Measurements from ENCODE around the gene RELN.

RELN gene

DNA sequence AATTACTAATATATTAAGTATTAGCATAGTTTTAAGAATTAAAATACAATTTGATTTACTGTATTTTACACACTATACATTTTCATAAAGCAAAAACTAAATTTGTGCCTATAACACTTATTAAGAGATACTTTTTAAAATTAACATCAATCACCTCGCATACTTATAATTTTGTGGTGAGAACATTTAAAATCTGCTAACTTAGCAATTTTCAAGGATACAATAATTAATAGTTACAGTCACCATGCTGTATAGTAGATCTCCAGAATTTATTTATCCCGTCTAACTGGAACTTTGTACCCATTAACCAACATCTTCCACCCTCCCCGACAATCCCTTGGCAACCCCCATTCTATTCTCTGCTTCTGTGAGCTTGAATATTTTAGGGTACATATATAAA lies 47.5 kb downstream of the RELN start:
- no peak for TF ChIP-seq ZNF274 (IDR thresholded peaks at IDR 0.05; ENCODE audit: low read depth, low read length)
- no peak overlapping the region for H3K4me3 ChIP-seq (ENCODE audit: low read length)

DNA sequence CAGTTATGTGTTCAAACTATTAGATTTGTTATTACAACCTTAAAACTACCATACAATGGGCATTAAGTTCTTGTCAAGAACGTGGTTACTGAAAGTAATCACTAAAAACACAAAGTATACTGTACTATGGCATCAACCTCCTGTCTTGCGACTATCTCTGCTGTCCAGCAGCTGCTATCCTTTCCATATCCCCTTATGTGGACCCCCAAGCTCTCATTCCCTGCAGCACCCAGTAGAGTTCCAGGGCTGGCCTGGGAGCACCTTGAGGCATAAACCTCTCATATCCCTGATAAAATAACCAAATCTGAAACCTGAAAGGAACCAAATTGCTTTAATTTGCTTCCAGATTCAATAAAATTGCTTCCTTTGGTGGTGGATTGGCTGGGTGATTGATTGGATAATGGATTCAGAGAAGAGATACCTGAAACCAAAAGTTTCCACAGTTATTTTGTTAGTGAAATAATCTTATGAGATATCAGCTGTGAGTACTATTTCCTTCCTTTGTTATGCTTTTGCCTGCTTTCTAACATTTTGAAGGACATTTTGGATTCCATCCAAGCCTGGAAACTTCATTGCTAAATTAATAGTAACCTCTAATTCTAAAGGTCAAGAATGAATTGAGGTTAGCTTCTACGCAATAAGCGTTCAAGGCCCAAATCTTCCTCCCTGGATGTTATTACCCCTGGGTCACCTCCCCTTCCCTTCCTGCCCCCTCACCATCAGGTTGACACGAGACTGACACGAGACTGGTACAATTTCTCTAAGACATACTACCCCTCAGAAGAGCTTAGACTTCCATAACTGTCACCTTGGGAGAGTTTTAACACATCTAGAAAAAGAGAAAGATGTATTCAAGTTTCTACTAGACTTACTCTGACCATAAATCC lies 48.8 kb downstream of the RELN start:
- H3K4me3 ChIP-seq (ENCODE audit: low read length): no peak overlapping the region
- TF ChIP-seq ZNF274 (IDR thresholded peaks at IDR 0.05; ENCODE audit: low read depth, low read length): no peak

DNA sequence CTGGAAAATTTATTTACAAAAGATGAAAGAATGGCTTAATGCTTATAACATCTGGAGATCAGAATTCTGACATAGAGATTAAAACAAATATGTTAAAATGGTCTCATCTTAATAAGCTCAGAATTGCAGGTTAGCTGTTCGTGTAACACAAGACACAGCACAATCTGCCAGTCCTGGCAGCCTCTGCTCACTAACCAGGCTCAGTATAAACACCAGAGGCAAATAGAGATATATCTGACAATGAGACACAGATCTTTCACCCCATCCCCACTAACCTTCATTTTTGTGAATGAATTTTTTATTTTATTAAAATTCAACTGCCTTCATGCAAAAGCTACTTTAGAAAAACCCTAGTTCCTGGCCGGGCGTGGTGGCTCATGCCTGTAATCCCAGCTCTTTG lies 51.8 kb downstream of the RELN start:
- no peak overlapping the region for H3K4me3 ChIP-seq (ENCODE audit: low read length)
- no peak for TF ChIP-seq ZNF274 (IDR thresholded peaks at IDR 0.05; ENCODE audit: low read depth, low read length)

DNA sequence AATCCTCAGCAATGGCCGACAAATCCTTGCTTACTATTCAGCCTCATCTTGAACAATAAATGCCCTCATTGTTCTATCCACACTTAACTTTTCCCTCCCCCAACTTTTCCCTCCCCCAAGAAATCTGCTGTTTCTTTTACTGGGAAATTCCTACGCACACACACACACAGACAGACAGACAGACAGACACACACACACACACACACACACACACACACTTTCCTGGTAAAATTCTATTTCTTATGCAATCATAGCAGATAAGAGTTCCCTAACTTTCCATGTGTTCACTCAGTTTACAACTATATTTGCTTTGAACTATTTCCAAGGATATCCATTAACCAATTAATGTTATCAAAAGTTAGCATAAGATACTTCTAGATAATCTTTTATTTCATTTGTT lies 52.9 kb downstream of the RELN start:
- no peak for TF ChIP-seq ZNF274 (IDR thresholded peaks at IDR 0.05; ENCODE audit: low read depth, low read length)
- no peak overlapping the region for H3K4me3 ChIP-seq (ENCODE audit: low read length)

DNA sequence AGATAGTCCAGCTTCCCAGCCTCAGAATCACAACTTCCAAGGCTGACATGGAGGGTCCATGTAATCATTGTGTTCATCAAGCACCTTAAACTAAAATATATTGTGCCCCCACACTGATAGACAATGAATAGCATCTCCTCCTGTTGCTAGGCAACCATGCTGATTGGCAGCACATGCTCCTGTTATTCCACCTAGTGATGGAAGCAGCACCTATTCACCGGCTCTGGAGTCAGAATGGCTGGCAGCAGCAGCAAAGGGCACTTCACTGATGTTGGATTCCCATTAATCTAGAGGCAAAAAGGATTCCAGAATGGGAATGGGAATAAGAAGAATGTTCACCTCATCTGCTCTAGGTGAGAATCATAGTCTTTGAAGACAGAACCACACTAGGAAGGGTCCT lies 55.0 kb downstream of the RELN start:
- TF ChIP-seq ZNF274 (IDR thresholded peaks at IDR 0.05; ENCODE audit: low read depth, low read length): no peak
- H3K4me3 ChIP-seq (ENCODE audit: low read length): no peak overlapping the region

DNA sequence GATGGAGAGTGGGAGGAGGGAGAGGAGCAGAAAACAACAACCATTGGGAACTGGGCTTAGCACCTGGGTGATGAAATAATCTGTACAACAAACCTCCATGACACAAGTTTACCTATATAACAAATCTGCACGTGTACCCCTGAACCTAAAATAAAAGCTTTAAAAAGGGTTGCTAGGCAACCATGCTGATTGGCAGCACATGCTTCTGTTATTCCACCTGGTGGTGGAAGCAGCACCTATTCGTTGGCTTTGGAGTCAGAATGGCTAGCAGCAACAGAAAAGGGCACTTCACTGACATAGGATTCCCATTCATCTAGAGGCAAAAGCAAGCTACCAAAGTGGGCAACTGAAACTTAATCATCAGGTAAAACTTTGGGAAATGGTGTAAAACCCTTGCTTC lies 57.1 kb downstream of the RELN start:
- H3K4me3 ChIP-seq (ENCODE audit: low read length): no peak overlapping the region
- TF ChIP-seq ZNF274 (IDR thresholded peaks at IDR 0.05; ENCODE audit: low read depth, low read length): no peak

DNA sequence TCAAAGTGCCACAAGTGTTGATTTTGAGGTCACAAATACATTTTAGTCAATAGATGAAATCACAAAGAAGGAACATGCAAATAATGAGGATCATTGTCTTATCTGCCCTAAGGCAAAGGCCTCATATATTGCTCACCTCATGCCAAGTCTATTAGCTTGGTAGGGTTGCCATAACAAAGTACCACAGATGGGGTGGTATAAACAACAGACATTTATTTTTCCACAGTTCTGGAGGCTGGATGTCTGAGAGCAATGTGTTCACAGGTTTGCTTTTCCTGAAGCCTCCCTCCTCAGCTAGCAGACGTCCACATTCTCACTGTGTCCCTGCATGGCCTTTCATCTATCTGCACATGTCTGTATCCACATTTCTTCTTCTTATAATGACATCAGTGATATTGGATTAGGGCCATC lies 59.6 kb downstream of the RELN start:
- no peak overlapping the region for H3K4me3 ChIP-seq (ENCODE audit: low read length)
- TF ChIP-seq ZNF274 (IDR thresholded peaks at IDR 0.05; ENCODE audit: low read depth, low read length): no peak

DNA sequence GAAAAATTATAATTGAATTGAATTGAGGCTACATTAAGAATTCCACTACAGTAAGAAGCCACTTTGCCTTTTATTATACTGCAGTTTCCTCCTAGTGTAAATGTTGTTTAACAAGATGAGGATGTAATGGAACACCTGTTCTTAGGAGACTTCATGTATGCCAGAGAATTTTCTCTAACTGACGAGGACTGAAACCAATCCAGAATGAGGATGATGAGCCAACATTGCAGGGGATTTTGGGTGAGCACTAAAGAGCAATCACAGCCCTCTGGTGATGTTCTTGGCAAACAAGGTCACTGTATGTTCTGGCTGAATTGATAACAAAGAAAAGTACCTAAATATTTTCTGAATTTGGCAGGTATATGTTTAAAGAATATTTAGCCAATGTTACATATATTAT lies 60.9 kb downstream of the RELN start:
- no peak for TF ChIP-seq ZNF274 (IDR thresholded peaks at IDR 0.05; ENCODE audit: low read depth, low read length)
- no peak overlapping the region for H3K4me3 ChIP-seq (ENCODE audit: low read length)

DNA sequence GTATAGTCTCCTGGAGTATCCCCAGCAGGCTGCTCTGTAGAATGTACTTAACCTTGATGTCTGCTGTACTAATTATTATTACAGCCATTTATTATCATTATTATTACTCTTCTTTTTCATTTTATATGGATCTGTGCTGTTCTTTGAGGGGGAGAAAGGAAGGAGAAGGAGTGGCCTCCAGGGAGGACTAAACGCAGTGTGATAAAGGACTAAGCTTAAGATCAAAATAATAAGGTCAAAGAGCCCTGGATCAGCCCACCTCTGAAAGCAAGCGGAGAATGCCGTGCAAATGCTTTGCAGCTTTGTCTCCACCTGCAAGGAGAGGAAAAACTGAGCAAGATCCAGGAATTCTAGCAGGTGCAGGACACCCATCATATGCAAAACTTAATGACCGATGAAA lies 65.3 kb downstream of the RELN start:
- no peak overlapping the region for H3K4me3 ChIP-seq (ENCODE audit: low read length)
- TF ChIP-seq ZNF274 (IDR thresholded peaks at IDR 0.05; ENCODE audit: low read depth, low read length): no peak

DNA sequence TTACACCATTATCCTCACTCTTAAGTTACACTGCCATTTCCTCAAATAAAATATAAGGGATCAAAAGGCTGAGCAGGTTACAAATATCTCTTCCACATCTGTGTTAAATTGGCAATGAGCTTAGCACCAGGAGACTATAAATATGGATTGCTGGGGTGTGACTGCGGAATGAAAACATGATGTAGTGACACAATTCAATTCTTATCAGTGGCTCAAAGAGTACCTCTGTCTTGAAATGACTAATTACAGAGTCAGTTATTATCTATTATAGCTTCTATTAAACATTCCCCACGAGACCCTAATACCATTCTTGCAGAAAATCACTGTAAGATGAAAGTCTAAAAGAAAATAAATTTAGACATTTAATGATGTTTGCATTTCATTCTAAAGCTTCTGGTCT lies 67.1 kb downstream of the RELN start:
- H3K4me3 ChIP-seq (ENCODE audit: low read length): no peak overlapping the region
- TF ChIP-seq ZNF274 (IDR thresholded peaks at IDR 0.05; ENCODE audit: low read depth, low read length): no peak

DNA sequence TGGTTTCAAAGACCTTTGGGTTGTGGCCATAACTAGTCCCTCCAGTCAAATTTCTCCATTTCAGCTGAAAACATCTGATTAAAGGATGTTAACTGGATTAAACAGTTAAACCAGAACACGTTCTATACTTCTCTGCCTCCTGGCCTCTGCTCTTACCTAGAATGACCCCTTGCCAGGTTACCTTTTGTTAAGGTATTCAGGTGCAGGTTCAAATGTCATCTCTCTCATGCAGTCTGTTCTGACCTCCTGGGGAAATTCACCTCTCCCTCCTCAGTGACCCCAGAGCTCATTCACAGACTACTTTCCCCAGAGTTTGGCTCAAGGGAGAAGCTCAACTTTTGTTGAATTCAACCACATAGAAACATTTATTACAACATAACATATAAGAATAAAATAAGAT lies 67.8 kb downstream of the RELN start:
- TF ChIP-seq ZNF274 (IDR thresholded peaks at IDR 0.05; ENCODE audit: low read depth, low read length): no peak
- H3K4me3 ChIP-seq (ENCODE audit: low read length): no peak overlapping the region

DNA sequence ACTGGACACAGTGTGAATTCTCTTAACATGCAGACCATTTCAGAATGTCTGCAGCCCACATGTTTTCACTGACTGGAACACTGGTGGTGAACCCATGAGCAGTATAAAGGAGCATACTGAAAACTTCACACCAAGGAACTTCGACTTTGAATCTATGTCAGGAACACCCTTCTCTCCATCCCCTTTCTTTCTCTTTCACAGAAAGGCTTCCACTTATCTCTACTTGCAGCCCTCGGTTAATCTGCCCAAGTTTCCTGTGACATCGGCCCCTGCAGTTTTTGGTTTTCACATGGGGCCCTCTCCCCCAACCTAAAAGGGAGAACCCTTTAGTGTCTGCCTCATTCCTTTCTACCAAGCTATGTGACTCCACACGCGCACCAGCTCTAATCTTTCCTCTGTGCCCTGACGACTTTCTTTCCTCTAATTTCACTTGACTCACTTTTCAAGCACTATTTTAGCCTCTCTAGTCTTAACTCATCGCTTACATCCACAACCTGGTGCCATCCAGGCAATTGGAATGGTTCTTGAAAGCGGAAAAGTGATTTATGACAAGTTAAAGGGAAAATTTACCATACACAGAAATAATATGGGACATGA lies 70.1 kb downstream of the RELN start:
- no peak for TF ChIP-seq ZNF274 (IDR thresholded peaks at IDR 0.05; ENCODE audit: low read depth, low read length)
- no peak overlapping the region for H3K4me3 ChIP-seq (ENCODE audit: low read length)

DNA sequence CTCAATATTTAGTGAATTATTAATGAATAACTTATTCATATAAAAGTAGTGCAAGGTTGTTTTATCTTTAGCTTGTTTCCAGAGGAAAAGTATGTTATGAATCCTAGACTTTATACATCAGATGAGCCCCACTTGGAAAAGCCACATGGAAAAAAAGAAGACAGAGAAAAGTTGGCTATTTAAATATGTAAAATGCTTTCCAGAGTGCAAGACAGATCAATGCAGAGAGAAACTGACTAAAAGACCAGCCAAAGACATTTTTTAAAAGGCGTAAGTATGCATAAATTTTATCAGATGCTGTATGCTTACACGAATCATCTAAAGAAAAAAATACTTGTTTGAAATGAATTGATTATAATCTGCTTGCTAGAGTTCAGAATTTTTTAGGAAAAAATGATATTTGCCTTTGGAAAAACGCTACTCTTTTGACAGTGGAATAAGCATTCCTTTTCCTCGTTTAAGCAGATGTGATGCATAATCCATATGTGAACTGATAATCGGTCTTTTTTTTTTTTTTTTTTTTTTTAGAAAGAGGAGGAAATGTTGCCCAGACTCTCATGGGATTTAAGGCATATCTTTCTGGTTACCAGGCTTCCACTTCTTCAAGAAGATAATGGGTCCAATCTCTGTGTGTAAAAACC lies 70.7 kb downstream of the RELN start:
- no peak overlapping the region for H3K4me3 ChIP-seq (ENCODE audit: low read length)
- no peak for TF ChIP-seq ZNF274 (IDR thresholded peaks at IDR 0.05; ENCODE audit: low read depth, low read length)

DNA sequence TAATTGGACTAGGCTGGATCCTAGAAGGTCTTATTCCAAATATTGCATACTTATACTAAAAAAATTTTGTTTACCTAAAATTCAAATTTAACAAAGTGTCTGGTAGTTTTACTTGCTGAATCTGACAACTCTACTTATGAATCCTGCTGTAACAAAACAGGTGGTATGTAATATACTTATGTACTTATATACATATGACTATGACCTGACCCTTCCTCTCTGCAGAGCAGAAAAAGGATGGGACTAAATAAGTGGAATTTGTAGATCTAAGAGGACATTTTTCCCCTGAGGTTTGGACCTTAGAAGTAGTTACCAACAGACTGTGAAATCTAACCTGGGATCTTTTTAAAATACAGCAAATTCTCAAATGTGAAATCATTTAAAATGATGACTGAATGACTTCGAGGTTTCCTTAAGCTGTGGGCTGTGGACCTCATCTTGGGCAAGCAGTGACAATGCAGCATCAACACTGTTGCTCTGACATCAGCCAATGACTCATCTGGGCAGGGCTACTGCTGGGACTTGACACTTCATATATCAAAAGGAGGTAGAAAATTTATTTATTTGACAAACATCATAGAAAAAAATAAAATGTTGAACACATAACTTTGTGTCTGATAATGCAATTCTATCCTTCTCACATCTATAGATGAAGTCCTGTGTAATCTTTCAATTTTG lies 73.6 kb downstream of the RELN start:
- no peak overlapping the region for H3K4me3 ChIP-seq (ENCODE audit: low read length)
- TF ChIP-seq ZNF274 (IDR thresholded peaks at IDR 0.05; ENCODE audit: low read depth, low read length): no peak
